Heart left ventricle (tissue), 16 donors: ENCODE results near the gene PAX6. TPM values are rescaled to one million over a fixed set of nuclear protein-coding genes. Genes with fewer than 3 reads are reported as not detected.

Experiments used
- ATAC-seq, 4 donors: fragments of 200-7000 bp; cut with Tn5 transposase; one replicate each; pipeline ENCODE4 v1.9.1; 2020 to 2022; ENCODE audit warnings: moderate library complexity in 4 of 4, mild to moderate bottlenecking in 3 of 4, moderate number of reproducible peaks in 1 of 4
- DNase-seq, 5 donors: peaks; one replicate each; pipeline ENCODE4 v3.0.0-alpha.2; 2020
- H3K27ac ChIP-seq, 12 donors: fragments of 200-600 bp; sonication (generic) in 4 of 12; one replicate each; pipeline versions ENCODE4 v1.5.0 to v1.8.0; 2016 to 2022; ENCODE audit warnings: mild to moderate bottlenecking in 2 of 12
- H3K27me3 ChIP-seq, 9 donors: fragments of 200-600 bp; sonication (generic) in 2 of 9; one replicate each; pipeline versions ENCODE4 v1.5.1 to v1.8.0; 2016 to 2022; ENCODE audit warnings: mild to moderate bottlenecking in 3 of 9
- H3K36me3 ChIP-seq, 9 donors: fragments of 200-600 bp; sonication (generic) in 2 of 9; one replicate each; pipeline versions ENCODE4 v1.5.0 to v1.8.0; 2018 to 2022; ENCODE audit warnings: mild to moderate bottlenecking in 2 of 9
- H3K4me1 ChIP-seq, 12 donors: fragments of 200-600 bp; sonication (generic) in 4 of 12; one replicate each; pipeline versions ENCODE4 v1.5.0 to v1.8.0; 2016 to 2022; ENCODE audit warnings: mild to moderate bottlenecking in 3 of 12
- H3K4me3 ChIP-seq, 12 donors: fragments of 200-600 bp; sonication (generic) in 4 of 12; one replicate each; pipeline versions ENCODE4 v1.5.0 to v1.8.0; 2017 to 2022; ENCODE audit warnings: mild to moderate bottlenecking in 9 of 12, moderate library complexity in 4 of 12
- H3K9me3 ChIP-seq, 12 donors: fragments of 200-600 bp; sonication (generic) in 4 of 12; one replicate each; pipeline versions ENCODE4 v1.5.0 to v1.8.0; 2016 to 2022; ENCODE audit warnings: mild to moderate bottlenecking in 1 of 12
- POLR2A ChIP-seq, 2 donors: fragments of 450-650 bp; IDR thresholded peaks; one replicate each; pipeline ENCODE4 v1.6.1; 2017; ENCODE audit warnings: antibody characterized with exemption in 2 of 2, mild to moderate bottlenecking in 2 of 2, moderate library complexity in 2 of 2
- WGBS, 4 donors: extraction: QIAGEN DNeasy Blood & Tissue Kit in 2 of 4; methylation state at CpG; one replicate each; pipeline versions ENCODE4 v1.1.5 to v1.1.7; 2013 to 2018; 5-methylcytosine and 5-hydroxymethylcytosine counted together
- intact Hi-C, 10 donors: fragments of 100-400 bp; cut with DNase I; formaldehyde crosslinking; loops; one replicate each; pipeline versions ENCODE4 v1.11.1 to v1.14.2; 2022
- polyA plus RNA-seq, 2 donors: library from polyadenylated mRNA; stranded (reverse); fragments of 200-250 nt; gene quantifications; one replicate each; pipeline ENCODE4 v1.2.3, GENCODE V29; 2013
- total RNA-seq, 9 donors: library from RNA; depleted of rRNA in 2 of 9; stranded (reverse); fragments of >200 nt in 2 of 9; fragmentation: NEBNext Ultra II Directional in 3 of 9; extraction: Animal tissue kit (Norgen Biotek cat#: 25700) in 3 of 9; gene quantifications; one replicate each; pipeline versions ENCODE4 v1.1.0 to v1.2.4, GENCODE V29; 2016 to 2023
- TF ChIP-seq, protein P1 (sequence below), 12 donors: fragments of 200-600 bp; sonication (generic) in 4 of 12; IDR thresholded peaks; one replicate each; pipeline versions ENCODE4 v1.5.0 to v1.8.0; 2018 to 2022; ENCODE audit warnings: antibody characterized with exemption in 12 of 12, mild to moderate bottlenecking in 5 of 12
- donor health status: ischemic (EF 13 %, LVEDD 7.1; RV severe dilation, severe dysfunction).
- donor health status: healthy with polysubstance abuse.
- donor health status: DM: no; HTN: yes; CAD: no.
- donor health status: DM: no; HTN: no; CAD: no.
- donor health status: ischemic (EF 25% LVEDD 6.9; RV normal size, moderate dysfunction).
- donor health status: ischemic (EF 25% LVEDD 5.7; RV mildly dilated, moderate dysfunction).
- donor health status: healthy.
- donor health status: DM: yes; HTN: yes; CAD: no.
- donor health status: ischemic (EF 35%, LVEDD 5.7; RV mildly dilated, moderate dysfunction).
- donor health status: nonischemic (EF 11% LVEDD 7.7; RV severe dilation, severe dysfunction).
- donor health status: DM: yes; HTN: yes; CAD: no.
- donor health status: PGD.
- donor health status: ischemic (EF 29% LVEDD 5.4; RV normal size, mild dysfunction).
- donor health status: nonischemic (EF 23%, LVEDD 6.1; RV moderate dilation, normal function).

PAX6 gene
- total and polyA plus RNA-seq, 11 donors, result 0.09 to 0.50 (median 0.27) TPM; not detected in 8

GRCh38 chr11:31850365-31850764 lies 39.2 kb upstream of the PAX6 start:
- H3K4me3 ChIP-seq, result no peak overlapping the region
- H3K9me3 ChIP-seq, result peaks cover 0 to 1% (median 0%) of the 10 kb centered on the region in 12 donors
- no peak overlapping the region for H3K27ac ChIP-seq
- H3K4me1 ChIP-seq, result no peaks in the 10 kb centered on the region
- no peaks in the 10 kb centered on the region for H3K36me3 ChIP-seq
- ATAC-seq, result no peak
- 86 to 92% (median 88%) methylated on average over 4 of the region's 4 CpGs for WGBS, 4 donors
- no peak for DNase-seq
- peaks cover 0 to 11% (median 0%) of the 10 kb centered on the region in 9 donors for H3K27me3 ChIP-seq
- intact Hi-C loops, result no loop called here
- TF ChIP-seq, protein P1, sequence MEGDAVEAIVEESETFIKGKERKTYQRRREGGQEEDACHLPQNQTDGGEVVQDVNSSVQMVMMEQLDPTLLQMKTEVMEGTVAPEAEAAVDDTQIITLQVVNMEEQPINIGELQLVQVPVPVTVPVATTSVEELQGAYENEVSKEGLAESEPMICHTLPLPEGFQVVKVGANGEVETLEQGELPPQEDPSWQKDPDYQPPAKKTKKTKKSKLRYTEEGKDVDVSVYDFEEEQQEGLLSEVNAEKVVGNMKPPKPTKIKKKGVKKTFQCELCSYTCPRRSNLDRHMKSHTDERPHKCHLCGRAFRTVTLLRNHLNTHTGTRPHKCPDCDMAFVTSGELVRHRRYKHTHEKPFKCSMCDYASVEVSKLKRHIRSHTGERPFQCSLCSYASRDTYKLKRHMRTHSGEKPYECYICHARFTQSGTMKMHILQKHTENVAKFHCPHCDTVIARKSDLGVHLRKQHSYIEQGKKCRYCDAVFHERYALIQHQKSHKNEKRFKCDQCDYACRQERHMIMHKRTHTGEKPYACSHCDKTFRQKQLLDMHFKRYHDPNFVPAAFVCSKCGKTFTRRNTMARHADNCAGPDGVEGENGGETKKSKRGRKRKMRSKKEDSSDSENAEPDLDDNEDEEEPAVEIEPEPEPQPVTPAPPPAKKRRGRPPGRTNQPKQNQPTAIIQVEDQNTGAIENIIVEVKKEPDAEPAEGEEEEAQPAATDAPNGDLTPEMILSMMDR (IDR thresholded peaks at IDR 0.05), result no peak
- no peak for TF ChIP-seq POLR2A (IDR thresholded peaks at IDR 0.05)

DNA sequence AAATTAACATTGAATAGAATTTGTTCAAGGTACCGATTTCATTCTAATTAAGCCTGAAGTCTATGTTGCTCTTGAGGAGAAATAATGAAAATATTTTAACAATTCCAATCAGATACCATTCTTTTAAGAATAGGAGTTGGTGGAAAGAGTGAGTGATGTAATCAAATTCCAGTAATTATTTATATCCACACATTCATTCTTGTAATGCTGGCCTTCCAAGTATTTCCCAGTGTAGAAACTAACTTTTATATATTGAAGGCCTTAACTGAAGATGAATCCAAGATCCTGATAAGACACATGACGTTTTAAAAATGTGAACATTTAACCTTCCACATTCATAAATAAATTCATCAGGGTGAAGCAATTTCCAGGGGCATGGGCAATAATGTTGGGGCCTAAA lies 36.6 kb upstream of the PAX6 start:
- Histone ChIP-seq H3K36me3 (no peaks in the 10 kb centered on the region), H3K27ac (no peak overlapping the region), H3K9me3 (no peaks in the 10 kb centered on the region), H3K4me3 (no peak overlapping the region), H3K4me1 (no peaks in the 10 kb centered on the region), H3K27me3 (peaks cover 0 to 18% (median 4%) of the 10 kb centered on the region in 9 donors)
- intact Hi-C loops, result no loop called here
- ATAC-seq (no peak), DNase-seq (no peak)
- WGBS, 4 donors, result 68 to 82% (median 72%) methylated on average over 2 of the region's 2 CpGs
- TF ChIP-seq, protein P1 (IDR thresholded peaks at IDR 0.05), result no peak
- TF ChIP-seq POLR2A (IDR thresholded peaks at IDR 0.05), result no peak

GRCh38 chr11:31845331-31845730 lies 34.2 kb upstream of the PAX6 start:
- DNase-seq (no peak), ATAC-seq (no peak)
- peaks cover 0 to 42% (median 16%) of the 10 kb centered on the region in 9 donors for H3K27me3 ChIP-seq
- no peak for TF ChIP-seq POLR2A (IDR thresholded peaks at IDR 0.05)
- TF ChIP-seq, protein P1 (IDR thresholded peaks at IDR 0.05), result no peak
- H3K9me3 ChIP-seq, result no peaks in the 10 kb centered on the region
- H3K4me3 ChIP-seq, result no peak overlapping the region
- H3K4me1 ChIP-seq, result no peaks in the 10 kb centered on the region
- intact Hi-C loops, result no loop called here
- no peak overlapping the region for H3K27ac ChIP-seq
- H3K36me3 ChIP-seq, result no peaks in the 10 kb centered on the region
- WGBS, 4 donors, result 80 to 94% (median 82%) methylated on average over 1 of the region's 1 CpG

DNA sequence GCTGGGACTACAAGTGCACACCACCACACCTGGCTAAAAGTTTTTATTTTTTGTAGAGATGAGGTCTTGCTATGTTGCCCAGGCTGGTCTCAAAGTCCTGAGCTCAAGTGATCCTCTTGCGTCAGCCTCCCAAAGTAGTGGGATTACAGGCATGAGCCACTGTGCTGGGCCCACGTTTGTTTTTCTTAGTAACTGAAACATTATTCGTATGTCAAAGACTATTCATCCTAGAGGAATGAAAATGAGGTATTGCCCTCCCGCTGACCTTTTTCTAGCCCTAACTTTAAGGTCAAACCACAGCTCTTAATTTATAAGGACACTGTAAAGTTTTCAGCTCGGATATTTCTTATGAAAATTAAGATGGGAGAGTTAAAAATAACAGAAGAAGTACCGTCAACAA lies 33.2 kb upstream of the PAX6 start:
- WGBS, 4 donors, result 48 to 55% (median 52%) methylated on average over 6 of the region's 6 CpGs
- ATAC-seq, result no peak
- Histone ChIP-seq H3K27ac (no peak overlapping the region), H3K4me1 (no peaks in the 10 kb centered on the region), H3K27me3 (peaks cover 0 to 52% (median 16%) of the 10 kb centered on the region in 9 donors), H3K36me3 (no peaks in the 10 kb centered on the region), H3K4me3 (no peak overlapping the region), H3K9me3 (no peaks in the 10 kb centered on the region)
- intact Hi-C loops, result no loop called here
- TF ChIP-seq, protein P1 (IDR thresholded peaks at IDR 0.05), result no peak
- TF ChIP-seq POLR2A (IDR thresholded peaks at IDR 0.05), result no peak
- DNase-seq, result no peak
